Activated CD8-positive, alpha-beta memory T cell treated with anti-CD3 and anti-CD28 coated beads, Interleukin-2, amount 50 U/mL, for 1 hour (primary cell): Measurements from ENCODE around the gene GP1BB.
"Not testable (repeated sequence)": the region's sequence is repeated elsewhere in the genome, so short reads cannot be mapped to it uniquely, and the experiment has no call there.

Experiments
- DNase-seq: peaks from one replicate; pipeline ENCODE4 v3.0.0-alpha.2; 2020; ENCODE audit errors: extremely low read depth

GP1BB gene

GRCh38 chr22:19714312-19715187 lies 8.8 kb upstream of the GP1BB start, which contains the start of gene SEPTIN5:
TSS of gene SEPTIN5 (plus strand) at chr22:19714503. CDS start at chr22:19714589, 86 bp downstream.
- no peak for DNase-seq

DNA sequence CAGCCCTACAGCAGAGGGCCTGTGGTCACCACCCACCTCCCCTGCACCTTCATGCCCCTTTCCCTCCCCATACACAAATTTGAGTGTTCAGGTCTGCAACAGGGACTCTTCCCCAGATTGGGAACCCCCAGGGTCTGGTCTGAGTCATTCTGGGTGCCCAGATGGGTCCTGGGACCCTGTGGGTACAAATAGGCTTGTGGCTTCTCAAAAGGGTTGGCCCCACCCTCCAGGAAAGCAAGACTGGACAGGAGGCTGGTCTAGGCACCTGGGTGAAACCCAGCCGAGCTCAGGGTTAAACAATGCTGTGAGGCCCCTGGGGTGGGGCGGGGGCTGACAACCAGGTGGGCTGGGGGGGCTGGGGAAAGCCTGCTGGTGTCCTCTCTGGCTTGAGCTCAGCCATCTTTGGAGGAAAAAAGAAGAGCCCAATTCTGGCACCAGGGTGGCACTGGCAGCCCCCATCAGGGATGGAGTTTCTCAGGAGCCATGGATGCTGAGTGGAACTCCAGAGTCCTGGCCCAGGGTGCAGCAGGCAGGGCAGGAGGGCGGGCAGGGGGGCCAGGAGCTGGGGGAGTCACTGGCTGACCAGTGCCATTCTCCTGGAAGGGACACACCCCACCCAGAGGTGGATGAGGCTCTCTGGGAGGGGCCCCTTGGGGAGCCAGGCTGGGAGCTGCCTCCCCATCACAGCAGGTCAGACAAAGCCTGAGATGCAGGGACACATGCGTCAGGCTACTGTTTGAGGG lies 8.0 kb upstream of the GP1BB start:
- DNase-seq, result no peak

DNA sequence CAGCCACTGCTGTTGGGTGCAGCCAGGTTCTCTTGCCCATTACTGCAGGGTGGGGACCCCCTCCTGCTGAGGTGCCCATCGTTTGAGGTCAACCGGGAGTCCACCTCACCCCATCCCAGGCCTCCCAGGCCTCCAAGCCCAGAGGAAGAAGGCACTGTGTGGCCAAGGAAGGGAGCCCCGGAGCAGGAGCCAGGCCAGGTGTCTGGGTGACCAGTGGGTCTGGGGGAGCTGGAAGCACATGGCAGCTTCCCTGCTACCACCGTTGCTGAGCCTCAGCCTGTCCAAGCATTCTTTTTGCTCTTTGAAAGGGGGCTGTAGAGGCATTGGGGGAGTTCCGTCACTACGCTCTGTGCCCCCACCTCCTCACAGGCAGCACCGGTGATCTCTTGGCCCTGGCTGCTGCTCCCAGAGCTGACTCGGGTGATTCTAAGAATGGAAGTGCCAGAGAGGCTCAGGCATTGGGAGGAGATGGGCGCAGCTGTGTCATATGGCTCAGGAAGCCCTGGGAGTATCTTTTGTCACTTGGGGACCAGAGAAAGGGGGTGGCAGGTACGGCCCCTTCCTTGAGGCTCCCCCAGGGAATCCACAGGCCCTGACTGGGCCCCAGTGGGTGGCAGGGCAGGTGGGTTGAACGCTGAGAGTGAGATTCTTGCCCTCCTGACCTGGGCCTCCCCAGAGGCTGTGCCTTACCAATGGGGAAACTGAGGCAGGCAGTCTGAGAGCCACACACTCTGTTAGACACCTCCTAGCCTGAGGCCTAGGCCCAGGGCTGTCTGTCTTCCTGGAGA lies 7.1 kb upstream of the GP1BB start:
- DNase-seq, result no peak

DNA sequence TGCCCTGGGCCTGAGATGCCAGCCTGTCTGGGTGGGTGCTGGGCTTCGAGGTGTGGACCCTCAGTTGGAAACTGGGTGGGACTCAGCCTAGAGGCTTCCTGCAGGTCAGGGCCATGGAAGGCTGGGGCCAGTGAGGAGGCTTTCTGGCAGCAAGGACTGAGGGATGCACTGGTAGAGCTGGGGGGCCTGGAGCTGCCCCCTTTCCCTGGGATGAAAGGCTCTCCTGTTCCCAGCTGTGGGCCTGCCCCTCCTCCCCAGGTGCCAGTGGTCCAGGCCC lies 6.6 kb upstream of the GP1BB start:
- no peak for DNase-seq

DNA sequence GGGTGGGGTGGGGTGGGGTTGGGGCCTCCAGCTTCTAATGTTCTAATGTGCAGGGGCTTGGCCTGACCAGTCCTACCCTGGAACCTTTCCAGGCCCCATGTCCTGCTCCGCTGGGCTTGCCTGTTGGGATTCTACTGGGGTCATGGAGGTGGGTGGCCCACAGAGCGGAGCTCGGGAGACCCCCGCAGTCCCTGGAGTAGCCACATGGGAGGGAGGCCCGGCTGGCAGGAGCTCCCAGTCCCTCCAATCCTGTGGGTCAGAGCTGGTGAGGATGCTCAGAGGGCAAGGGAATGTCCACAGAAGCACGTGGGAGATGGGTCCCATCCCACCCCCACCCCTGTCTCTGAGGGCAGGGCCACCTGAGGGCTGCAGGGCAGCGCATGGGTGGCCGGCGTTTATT lies 6.2 kb upstream of the GP1BB start:
- no peak for DNase-seq

DNA sequence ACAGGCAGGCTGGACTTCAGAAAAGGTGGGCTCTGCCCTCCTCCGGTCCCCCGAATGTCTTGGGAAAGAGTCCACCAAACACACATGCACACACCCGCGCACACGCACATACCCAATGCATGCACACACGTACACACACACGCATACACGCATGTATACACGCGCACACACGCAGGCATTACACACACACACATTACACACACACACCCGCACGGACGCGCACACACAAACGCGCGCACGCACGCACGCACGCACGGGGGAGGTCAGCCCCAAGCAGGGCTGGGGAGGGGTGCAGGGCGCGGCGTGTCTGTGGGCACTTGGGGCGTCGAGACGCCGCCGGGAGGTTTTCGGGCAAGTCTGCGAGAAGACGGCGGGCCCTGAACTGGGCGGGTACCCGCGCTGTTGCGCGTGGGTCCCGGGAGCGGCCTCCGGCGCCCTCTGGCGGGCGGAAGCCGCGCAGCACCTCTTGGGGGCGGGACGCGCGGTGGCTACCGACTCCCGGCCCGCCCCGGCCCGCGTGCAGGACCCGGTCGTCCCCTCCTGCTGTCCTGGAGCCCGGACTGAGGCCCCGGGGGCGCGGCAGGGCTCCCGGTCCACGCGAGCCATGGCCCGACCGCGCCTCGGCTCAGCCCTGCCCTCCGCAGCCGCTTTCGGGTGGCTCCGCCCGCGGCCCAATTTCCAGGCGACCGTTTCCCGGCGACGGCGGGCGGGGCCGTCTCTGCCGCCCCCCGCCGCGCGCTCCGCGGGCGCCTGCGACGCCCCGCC lies 5.5 kb upstream of the GP1BB start:
- peak; percentile 43 for DNase-seq

- no peak for DNase-seq
These were observed 4.8 kb upstream of the GP1BB start for GRCh38 chr22:19718456-19719049.

GRCh38 chr22:19719050-19719482 lies 4.3 kb upstream of the GP1BB start:
- no peak for DNase-seq

DNA sequence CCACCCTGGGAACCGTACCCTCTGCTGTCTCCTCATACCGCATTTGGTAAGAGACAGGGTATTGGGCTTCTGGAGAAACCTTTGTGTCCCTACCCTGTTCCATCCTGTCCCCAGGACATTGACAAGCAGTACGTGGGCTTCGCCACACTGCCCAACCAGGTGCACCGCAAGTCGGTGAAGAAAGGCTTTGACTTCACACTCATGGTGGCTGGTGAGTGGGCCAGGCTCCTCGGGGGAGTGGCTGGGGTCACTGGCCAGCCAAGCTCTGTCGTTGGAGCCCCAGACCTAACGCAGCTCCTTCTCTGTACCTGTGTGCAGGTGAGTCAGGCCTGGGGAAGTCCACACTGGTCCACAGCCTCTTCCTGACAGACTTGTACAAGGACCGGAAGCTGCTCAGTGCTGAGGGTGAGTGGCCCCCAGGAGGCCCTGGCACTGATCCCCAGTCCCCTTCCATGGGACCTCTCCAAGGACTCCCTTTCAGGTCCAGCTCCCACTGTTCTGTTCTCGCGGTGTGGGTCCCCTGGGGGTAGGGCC lies 3.8 kb upstream of the GP1BB start:
- no peak for DNase-seq

DNA sequence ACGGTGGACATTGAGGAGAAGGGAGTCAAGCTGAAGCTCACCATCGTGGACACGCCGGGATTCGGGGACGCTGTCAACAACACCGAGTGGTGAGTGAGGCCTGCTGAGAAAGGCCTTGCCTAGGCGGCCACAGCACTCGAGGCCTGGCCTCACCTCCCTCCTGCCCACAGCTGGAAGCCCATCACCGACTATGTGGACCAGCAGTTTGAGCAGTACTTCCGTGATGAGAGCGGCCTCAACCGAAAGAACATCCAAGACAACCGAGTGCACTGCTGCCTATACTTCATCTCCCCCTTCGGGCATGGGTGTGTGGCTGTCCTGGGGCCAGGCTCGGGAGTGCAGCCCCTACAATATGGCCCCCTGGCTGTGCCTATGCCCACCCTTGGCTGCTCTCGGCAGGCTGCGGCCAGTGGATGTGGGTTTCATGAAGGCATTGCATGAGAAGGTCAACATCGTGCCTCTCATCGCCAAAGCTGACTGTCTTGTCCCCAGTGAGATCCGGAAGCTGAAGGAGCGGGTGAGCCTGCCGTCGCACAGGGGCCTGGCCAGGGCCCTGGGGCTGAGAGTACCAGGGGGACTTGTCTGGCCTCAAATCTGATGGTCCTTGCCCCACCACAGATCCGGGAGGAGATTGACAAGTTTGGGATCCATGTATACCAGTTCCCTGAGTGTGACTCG lies 3.0 kb upstream of the GP1BB start:
- no peak for DNase-seq

DNA sequence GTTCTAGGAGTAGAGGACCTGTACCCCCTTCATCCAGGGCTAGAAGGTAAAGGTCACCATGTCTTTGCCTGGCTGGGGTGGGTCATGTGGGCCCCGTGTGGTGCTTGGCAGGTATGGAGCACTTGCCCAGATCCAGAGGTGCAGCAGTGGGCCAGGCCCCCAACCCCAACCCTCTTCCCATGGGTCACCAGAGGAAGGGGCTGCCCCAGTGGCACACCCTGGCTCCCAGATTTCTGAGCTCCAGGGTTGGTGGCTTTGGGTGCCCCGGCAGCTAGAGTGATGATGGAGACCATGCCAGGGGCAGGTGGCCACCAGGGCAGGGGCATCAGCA lies 2.4 kb upstream of the GP1BB start:
- no peak for DNase-seq

GRCh38 chr22:19721330-19722177 lies 1.8 kb upstream of the GP1BB start:
- no peak for DNase-seq

DNA sequence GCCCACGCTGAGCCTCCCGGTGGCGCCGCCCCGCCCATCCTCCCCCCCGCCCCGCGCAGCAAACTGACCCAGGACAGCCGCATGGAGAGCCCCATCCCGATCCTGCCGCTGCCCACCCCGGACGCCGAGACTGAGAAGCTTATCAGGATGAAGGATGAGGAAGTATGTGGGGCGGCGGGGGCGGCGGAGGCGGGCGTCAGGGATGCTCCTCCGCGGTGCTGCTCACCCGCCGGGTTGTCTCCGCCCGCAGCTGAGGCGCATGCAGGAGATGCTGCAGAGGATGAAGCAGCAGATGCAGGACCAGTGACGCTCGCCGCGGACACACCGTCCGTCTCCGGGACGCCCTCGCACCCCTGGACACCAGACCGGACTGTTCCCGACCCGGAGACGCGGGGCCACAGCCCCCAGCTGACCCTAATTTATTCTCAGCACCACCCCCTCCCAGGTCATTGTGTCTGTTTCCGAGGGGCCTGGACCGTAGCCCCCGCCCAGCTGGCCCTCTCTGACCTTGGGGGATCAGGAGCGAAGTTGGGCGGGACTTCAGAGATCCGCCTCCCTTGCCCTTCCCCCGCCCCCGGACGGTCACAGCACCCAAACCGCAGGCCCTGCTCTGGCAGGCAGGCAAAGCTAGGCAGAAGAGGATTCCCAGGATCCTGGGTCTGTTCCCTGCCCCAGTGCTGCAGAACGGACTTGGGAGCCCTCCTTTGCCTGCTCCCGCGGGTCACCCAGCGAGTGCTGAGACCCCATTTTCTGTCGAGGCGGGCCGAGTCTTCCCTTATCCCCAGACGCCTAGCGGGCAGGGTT lies 959 bp upstream of the GP1BB start:
- DNase-seq, result no peak

DNA sequence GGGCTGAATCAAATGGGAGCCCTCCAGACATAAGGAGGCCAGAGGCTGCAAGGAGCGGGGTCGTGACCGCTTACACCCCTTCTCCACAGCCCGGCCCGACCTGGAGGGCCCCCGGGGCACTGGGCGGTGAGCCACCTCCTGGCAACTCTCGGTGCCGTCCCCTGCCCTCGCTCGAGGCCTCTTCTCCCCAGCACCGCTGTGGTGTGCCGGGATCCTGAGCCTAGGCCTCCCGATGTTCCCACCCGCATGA lies 432 bp upstream of the GP1BB start:
- no peak for DNase-seq

DNA sequence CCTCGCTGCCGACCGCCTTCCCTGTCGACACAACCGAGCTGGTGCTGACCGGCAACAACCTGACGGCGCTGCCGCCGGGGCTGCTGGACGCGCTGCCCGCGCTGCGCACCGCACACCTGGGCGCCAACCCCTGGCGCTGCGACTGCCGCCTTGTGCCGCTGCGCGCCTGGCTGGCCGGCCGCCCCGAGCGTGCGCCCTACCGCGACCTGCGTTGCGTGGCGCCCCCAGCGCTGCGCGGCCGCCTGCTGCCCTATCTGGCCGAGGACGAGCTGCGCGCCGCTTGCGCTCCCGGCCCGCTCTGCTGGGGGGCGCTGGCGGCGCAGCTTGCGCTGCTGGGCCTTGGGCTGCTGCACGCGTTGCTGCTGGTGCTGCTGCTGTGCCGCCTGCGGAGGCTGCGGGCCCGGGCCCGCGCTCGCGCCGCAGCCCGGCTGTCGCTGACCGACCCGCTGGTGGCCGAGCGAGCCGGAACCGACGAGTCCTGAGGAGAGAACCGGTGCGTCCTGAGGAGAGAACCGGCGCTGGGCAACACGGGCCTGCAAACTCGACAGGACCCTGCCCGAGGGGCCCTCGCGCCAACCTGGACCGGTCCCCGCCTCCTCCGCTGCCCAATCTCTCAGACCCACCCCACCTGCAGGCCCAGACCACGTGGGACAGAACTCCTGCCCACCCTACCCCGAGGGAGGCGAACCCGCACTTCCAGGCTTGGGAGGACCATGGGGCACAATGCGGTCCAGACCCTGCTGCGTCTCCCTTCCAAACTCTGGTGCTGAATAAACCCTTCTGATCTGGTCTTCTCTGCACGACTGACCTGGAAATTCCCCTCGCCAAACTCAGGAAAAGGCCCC lies 866 bp downstream of the GP1BB start:
- no peak for DNase-seq

GRCh38 chr22:19724927-19725661 lies 1.8 kb downstream of the GP1BB start:
- DNase-seq, result no peak

GRCh38 chr22:19726064-19726788 lies 2.9 kb downstream of the GP1BB start:
- DNase-seq, result not testable (repeated sequence)
